GM20431 (cell line): ENCODE measurements around the gene FAM200C.

Source experiments
- in situ Hi-C: fragments of 300-500 bp; cut with MseI, MboI; formaldehyde crosslinking; loops from one replicate; pipeline ENCODE4 v1.15.0; 2020; ENCODE audit warnings: low sequenced_read_pairs; ENCODE audit not compliant: unreplicated experiment

FAM200C gene

DNA sequence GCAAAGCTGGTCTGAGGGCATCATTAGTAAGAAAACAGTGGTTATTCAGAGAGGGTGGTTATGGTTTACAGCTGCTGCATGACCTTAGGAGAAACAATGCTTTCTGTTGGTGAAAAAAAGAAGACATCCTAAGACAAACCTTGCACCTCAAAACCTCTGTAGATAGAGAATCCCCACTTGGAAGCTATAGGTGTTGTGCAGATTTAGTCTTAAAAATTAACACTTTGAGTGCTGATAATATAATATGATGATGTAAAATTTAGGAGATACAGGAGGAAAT is 20.4 kb upstream of the FAM200C start:
- in situ Hi-C loops = no loop called here

DNA sequence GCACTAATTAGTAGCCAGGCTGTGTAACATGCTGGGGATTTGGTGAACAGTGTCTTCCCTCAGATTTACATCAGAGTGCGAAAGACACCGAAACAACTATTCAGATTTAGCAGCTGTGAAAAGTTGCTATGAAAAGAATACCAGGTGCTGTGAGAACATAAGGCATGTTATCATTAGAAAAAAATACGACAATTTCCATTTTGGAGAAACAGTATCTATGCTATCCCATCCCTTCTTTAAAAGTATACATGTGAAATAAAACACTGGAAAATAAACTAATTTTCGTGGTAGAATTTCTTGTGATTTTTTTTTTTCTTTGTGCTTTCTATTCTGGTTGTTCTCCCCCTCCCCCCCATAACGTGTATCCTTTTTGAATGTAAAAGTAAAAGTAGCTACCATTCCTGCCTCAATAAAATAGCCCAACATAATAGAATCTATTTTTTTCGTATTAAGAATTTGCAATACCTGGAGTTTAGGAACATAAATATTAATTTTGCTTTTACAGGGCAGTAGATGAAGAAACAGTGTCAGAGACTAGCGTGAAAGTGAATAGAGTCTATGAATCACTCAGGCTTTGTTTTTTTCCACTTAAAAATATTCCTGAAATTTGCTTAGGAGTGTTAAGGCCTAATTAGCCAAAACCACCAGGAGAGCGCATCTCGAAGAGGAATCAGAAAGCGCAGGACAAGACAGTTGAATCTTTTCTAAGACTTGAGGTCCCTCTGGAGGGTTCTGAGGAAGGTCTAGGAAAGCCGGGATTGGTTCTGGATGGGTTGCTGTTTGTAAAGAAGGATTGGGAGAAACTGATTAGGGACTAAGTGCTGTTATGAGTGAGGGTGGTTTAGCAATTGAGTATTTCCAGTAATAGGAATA is 19.8 kb upstream of the FAM200C start:
- in situ Hi-C loops = no loop called here

- in situ Hi-C loops = no loop called here
These were observed 19.0 kb upstream of the FAM200C start, which contains the start of gene SLU7 for GRCh38 chr5:160418561-160419457. Gene SLU7, minus strand, starts transcription at chr5:160419081. Its CDS starts 3,787 bp downstream, at chr5:160415294.

- in situ Hi-C loops = no loop called here
These were observed 1.0 kb downstream of the FAM200C start for GRCh38 chr5:160398806-160399205.

DNA sequence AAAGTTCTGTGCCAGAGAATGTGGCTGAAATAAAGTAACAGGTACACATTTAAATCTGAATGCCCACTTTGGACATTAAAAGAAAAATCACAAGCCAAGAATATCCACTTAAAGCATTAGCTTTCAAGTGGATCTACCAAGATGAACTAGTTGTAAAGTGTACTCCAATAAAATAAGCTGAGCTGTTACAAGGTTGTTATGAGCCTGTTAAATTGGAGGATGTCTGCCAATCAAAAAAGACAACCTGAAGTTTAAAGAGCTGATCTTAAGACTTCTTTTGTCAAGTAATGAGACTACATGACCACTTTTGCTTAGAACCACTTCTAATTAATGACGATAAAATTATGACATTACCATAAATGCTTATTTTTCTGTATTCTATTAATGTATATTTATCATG is 2.4 kb downstream of the FAM200C start:
- in situ Hi-C loops = no loop called here

GRCh38 chr5:160395111-160395510 is 4.7 kb downstream of the FAM200C start:
- in situ Hi-C loops = no loop called here

- in situ Hi-C loops = no loop called here
These were observed 8.8 kb downstream of the FAM200C start for GRCh38 chr5:160390787-160391696.

DNA sequence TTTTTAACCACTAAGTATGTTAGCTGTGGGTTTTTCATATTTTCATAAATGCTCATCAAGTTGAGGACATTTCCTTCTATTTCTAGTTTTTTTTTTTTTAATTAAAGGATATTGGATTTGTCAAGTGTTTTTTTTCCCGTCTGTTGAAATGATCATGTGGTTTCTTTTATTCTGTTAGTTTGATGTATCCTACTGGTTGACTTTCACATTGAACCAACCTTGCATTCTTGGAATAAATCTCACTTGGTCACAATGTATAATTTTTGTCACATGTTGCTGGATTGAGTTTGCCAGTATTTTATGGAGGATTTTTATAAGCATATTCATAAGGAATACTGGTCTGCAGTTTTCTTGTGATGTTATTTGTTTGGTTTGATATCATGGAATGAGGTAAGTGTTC is 12.4 kb downstream of the FAM200C start:
- in situ Hi-C loops = no loop called here

- in situ Hi-C loops = no loop called here
These were observed 14.4 kb downstream of the FAM200C start for GRCh38 chr5:160385496-160385895.

- in situ Hi-C loops = no loop called here
These were observed 15.2 kb downstream of the FAM200C start for GRCh38 chr5:160384681-160385080.

- in situ Hi-C loops = no loop called here
These were observed 17.5 kb downstream of the FAM200C start for GRCh38 chr5:160382346-160382745.

GRCh38 chr5:160380041-160380440 is 19.8 kb downstream of the FAM200C start:
- in situ Hi-C loops = no loop called here

DNA sequence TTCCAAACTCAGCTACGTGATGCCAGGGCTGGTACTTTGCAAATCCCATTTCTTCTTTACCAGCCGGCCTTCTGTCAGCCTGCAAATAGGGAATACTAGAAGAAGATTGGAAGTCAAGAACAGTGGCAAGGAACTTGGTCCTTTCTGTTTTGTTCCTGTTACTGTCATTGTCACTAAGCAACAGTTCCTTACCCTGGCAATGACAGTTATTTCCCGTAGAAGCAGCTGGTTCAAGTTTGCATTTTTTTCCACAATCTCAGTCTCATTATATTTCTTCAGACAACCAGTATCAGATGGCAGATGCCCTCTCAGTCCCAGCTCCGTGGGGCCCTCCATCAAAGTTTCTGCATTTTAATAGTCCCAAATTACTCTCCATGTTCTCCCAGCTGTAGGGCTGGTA is 20.3 kb downstream of the FAM200C start:
- in situ Hi-C loops = no loop called here

DNA sequence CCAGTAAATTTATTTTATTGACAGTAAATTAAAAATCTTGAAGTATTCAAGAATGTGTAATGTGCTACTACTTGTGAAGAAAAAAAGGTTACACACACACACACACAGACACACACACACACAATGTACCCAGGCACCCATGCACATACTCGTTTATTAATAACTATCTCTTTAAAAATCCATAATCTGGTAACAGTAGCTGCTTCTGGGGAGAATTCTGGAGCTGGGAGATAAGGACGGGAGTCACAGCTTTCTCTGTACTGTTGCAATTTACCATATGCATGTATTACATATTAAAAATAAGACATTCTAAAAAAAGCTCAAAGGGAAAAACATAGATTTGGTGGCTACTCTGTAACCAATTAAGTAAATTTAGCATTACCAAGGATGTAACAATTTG is 21.5 kb downstream of the FAM200C start:
- in situ Hi-C loops = no loop called here

GRCh38 chr5:160377651-160378050 is 22.2 kb downstream of the FAM200C start:
- in situ Hi-C loops = no loop called here

GRCh38 chr5:160376416-160376815 is 23.4 kb downstream of the FAM200C start:
- in situ Hi-C loops = no loop called here

- in situ Hi-C loops = no loop called here
These were observed 24.2 kb downstream of the FAM200C start for GRCh38 chr5:160375701-160376100.

GRCh38 chr5:160375166-160375565 is 24.7 kb downstream of the FAM200C start:
- in situ Hi-C loops = no loop called here

DNA sequence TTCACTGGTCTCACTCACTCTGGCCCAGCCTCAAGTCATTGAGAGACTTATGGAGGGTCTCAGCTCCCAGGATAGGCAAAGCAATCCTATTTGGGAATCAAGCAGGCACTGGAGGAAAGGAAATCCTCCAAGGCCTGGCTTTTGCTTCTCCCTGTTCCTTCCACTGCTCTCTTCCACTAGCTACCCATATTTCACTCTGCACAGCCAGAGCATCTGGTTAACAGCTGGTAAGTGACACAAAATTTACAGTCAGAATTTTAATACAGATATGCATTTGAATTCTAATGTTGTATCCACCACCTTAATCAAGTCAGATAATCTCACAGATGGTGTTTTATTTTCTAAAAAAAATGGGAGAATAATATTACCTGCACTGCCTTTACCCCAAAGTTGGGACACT is 28.6 kb downstream of the FAM200C start:
- in situ Hi-C loops = no loop called here

DNA sequence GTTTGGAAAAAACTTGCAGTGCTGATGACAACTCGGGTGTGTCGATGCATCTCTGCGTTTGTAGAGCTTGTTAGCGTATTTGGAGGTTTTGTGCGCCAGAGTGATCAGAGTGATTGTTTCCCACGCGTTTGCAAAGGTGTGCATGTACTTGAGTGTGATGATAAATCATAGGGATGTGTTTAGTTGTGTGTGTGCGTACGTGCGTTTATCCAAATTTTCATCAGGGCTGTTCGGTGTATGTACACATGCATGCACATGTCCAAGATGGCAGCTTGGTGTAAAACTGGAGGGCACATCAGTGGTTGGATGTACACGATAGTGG is 29.2 kb downstream of the FAM200C start:
- in situ Hi-C loops = no loop called here
